Brain microvascular endothelial cell (primary cell): ENCODE measurements around the gene IKZF1.

Experiments
- DNase-seq: peaks from one replicate; pipeline ENCODE4 v3.0.0-alpha.2; 2020
- H3K27ac ChIP-seq: fragments of 250-450 bp; sonication (Bioruptor Pico); 2 replicates; pipeline ENCODE4 v1.5.1; 2020; ENCODE audit warnings: mild to moderate bottlenecking, moderate library complexity
- H3K27me3 ChIP-seq: fragments of 250-450 bp; sonication (Bioruptor Pico); replicated peaks from 2 replicates; pipeline ENCODE4 v1.5.1; 2020; ENCODE audit warnings: mild to moderate bottlenecking
- H3K36me3 ChIP-seq: fragments of 250-450 bp; sonication (Bioruptor Pico); replicated peaks from 2 replicates; pipeline ENCODE4 v1.5.1; 2020; ENCODE audit warnings: mild to moderate bottlenecking
- H3K4me3 ChIP-seq: 2 replicates; pipeline ENCODE4 v1.5.1; 2011; ENCODE audit warnings: low read depth, mild to moderate bottlenecking, control low read depth, low read length, moderate library complexity
- CTCF ChIP-seq: IDR thresholded peaks from 2 replicates; pipeline ENCODE4 v1.5.1; 2011; ENCODE audit warnings: low read depth, mild to moderate bottlenecking, moderate library complexity, low read length, control low read depth, inconsistent platforms; ENCODE audit errors: missing control alignments
- in situ Hi-C: cut with HindIII; loops from 2 replicates; pipeline ENCODE4 v1.10.0; 2017; ENCODE audit warnings: low sequenced_read_pairs, low pct_ligation_motif_present

Gene IKZF1

GRCh38 chr7:50359995-50360925 lies 55.7 kb downstream of the IKZF1 start:
- no peak overlapping the region for H3K4me3 ChIP-seq
- in situ Hi-C loops: no loop called here
- H3K36me3 ChIP-seq: no peaks in the 10 kb centered on the region
- DNase-seq: no peak
- TF ChIP-seq CTCF: no peak
- no peaks in the 10 kb centered on the region for H3K27me3 ChIP-seq
- H3K27ac ChIP-seq: no peak overlapping the region

- Histone ChIP-seq H3K27me3 (no peaks in the 10 kb centered on the region), H3K36me3 (no peaks in the 10 kb centered on the region), H3K4me3 (no peak overlapping the region), H3K27ac (no peak overlapping the region)
- in situ Hi-C loops: no loop called here
- no peak for DNase-seq
- TF ChIP-seq CTCF: no peak
Observed at GRCh38 chr7:50362142-50362541, 57.6 kb downstream of the IKZF1 start.

GRCh38 chr7:50362712-50363282 lies 58.3 kb downstream of the IKZF1 start:
- in situ Hi-C loops: no loop called here
- Histone ChIP-seq H3K27me3 (no peaks in the 10 kb centered on the region), H3K36me3 (no peaks in the 10 kb centered on the region), H3K4me3 (no peak overlapping the region), H3K27ac (no peak overlapping the region)
- no peak for TF ChIP-seq CTCF
- DNase-seq: no peak

GRCh38 chr7:50363327-50364060 lies 59.0 kb downstream of the IKZF1 start:
- TF ChIP-seq CTCF: no peak
- no peak for DNase-seq
- in situ Hi-C loops: no loop called here
- Histone ChIP-seq H3K27me3 (no peaks in the 10 kb centered on the region), H3K4me3 (no peak overlapping the region), H3K36me3 (no peaks in the 10 kb centered on the region), H3K27ac (no peak overlapping the region)

- in situ Hi-C loops: no loop called here
- Histone ChIP-seq H3K27ac (no peak overlapping the region), H3K4me3 (no peak overlapping the region), H3K36me3 (no peaks in the 10 kb centered on the region), H3K27me3 (no peaks in the 10 kb centered on the region)
- TF ChIP-seq CTCF: no peak
- no peak for DNase-seq
Observed at GRCh38 chr7:50364645-50365044, 60.1 kb downstream of the IKZF1 start.
